SW 1271 (cell line): ENCODE results near the gene ACP5.
"Not testable (repeated sequence)": the region's sequence is repeated elsewhere in the genome, so short reads cannot be mapped to it uniquely, and the experiment has no call there.

Experiments
- DNase-seq, 2 experiments: peaks; one replicate each; lab custom pipeline; 2025; lab: John Stamatoyannopoulos, UW

Gene ACP5

GRCh38 chr19:11577451-11578257, at the start of gene ACP5:
TSS of gene ACP5 (minus strand) at chr19:11577645. CDS start at chr19:11577317, 328 bp downstream.
- no peak for DNase-seq

DNA sequence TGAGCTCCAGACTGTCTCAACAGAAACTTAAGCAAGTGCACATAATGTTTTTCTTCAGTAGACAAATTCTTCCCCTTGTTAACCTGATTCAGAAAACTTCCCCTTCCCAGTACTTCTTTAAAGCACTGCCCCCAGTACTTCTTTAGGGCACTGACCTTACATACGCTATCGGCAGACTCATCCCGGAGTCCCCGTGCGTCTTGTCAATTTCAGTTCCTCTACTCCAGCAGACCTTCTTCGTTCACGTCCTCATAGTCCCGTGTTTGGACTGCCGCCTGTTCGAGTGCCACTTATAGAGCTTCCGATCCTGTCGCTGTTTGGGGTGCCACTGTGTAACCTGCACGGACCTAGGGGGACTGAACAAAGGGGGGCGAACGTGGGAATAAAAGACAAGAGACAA, 48.8 kb upstream of the ACP5 start:
- no peak for DNase-seq

GRCh38 chr19:11624069-11624463, 46.6 kb upstream of the ACP5 start:
- DNase-seq = no peak

DNA sequence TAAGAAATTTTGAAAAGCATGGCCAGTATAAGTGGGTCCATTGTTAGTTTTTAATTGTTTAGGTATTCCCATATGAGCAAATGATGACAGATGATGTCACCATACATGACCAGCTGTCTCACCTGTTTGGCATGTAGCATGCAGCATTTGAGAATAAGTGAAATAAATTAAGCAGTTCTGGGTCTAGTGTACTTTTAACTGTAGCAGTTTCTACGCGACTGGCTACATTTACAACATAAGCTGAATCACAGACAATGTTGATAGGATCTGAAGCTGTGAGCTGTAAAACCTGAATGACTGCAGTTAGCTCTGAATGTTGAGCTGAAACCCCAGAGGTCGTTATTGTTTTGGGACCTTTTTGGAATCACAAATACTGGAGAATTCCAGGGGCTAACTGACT, 45.0 kb upstream of the ACP5 start:
- DNase-seq = not testable (repeated sequence)

- no peak for DNase-seq
Observed at GRCh38 chr19:11620553-11620952, 43.1 kb upstream of the ACP5 start.

DNA sequence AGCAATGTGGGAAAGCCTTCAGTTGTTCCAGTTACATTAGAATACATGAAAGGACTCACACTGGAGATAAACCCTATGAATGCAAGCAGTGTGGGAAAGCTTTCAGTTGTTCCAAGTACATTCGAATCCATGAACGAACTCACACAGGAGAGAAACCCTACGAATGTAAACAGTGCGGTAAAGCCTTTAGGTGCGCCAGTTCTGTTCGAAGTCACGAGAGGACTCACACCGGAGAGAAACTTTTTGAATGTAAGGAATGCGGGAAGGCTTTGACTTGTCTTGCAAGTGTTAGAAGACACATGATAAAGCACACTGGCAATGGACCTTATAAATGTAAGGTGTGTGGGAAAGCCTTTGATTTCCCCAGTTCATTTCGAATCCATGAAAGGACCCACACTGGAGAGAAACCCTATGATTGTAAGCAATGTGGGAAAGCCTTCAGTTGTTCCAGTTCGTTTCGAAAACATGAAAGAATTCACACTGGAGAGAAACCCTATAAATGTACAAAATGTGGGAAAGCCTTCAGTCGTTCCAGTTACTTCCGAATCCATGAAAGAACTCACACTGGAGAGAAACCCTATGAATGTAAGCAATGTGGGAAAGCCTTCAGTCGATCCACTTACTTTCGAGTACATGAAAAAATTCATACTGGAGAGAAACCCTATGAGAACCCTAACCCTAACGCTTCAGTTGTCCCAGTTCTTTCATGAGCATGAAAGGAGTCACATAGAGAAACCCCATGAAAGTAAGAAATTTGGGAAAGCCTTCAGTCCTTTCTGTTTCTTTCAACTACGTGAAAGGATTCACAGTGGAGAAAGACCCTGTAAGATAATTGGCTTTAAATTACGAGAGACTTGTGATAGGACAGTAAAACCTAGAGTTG, 40.0 kb upstream of the ACP5 start:
- no peak for DNase-seq

GRCh38 chr19:11612816-11613511, 35.5 kb upstream of the ACP5 start:
- no peak for DNase-seq

DNA sequence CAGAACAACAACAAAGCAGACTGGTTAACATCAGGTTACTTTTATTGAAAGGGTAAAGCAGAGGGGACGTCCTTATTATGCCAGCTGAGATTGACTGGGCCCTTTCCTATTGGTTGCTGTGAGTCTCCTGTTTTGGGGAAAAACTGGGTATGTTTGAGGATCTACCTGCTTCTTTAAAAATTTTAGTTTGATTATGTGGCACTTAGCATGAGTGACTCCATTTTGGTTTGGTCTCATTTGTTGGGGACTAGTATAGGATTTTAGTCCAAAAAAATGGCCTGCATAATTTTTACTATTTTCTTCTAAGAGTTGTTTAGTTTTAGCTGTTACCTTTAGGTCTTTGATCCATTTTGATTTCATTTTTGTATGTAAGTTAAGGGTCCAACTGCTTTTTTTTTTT, 34.3 kb upstream of the ACP5 start:
- no peak for DNase-seq

DNA sequence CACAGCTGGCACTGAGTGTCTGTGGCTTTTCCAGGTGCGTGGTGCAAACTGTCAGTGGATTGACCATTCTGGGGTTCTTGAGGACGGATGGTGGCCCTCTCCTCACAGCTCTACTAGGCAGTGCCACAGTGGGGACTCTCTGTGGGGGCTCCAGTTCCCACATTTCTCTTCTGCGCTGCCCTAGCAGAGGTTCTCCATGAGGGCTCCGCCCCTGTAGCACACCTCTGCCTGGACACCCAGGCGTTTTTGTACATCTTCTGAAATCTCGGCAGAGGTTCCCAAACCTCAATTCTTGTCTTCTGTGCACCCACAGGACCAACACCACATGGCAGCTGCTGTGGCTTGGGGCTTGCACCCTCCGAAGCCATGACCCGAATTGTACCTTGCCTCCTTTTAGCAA, 29.0 kb upstream of the ACP5 start:
- DNase-seq = no peak

- not testable (repeated sequence) for DNase-seq
Observed at GRCh38 chr19:11599704-11600103, 22.3 kb upstream of the ACP5 start.

GRCh38 chr19:11598746-11599145, 21.3 kb upstream of the ACP5 start:
- DNase-seq = no peak

- DNase-seq = no peak
Observed at GRCh38 chr19:11598103-11598483, 20.6 kb upstream of the ACP5 start.

DNA sequence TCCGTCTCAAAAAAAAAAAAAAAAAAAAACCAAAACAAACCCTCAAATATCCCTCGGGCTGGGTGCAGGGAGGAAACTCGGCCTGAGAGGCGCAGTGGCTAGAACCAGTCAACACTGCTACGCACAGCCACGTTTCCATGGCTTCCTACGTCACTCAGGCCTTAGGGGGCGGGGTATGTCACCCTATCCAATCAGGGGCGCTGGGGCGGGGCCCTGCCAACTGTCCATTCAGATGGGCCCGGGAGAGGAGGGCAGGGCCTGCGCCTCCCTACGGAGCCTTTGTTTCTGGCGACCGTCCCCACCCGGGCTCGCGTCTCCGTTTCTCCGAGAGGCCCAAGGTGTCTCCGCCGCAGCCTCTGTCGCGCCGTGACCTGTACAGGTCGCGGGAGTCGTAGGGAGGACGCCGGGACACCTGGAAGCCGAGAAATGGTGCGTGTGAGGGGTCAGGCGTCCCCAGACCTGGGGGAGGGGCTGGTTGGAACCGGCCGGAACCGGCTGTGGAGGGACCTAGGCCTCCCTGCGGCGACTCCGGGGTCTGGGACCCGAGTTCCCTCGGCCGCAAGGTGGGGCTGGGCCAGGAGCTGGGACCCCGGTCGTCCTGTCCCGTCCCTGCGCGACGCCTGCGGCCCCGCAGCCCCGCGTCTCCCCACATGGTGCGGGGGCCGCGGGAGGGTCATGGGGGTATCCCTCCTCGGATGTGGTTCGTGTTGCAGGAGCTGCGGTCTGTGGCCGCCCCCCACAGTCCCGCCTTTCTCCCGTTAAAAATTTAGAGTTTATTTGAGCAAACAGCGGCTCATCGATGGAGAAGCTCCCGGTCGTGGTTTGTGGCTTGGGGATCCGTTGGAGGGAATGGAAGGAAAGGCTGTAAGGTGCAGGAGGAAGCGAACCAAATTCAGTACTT, 20.0 kb upstream of the ACP5 start, which contains the start of gene ZNF627:
Gene ZNF627, plus strand, starts transcription at position 282 of the 901 bp plus-strand sequence. Its CDS starts 145 bp downstream, at position 427.
- peak; percentile 95 to 98 for DNase-seq

DNA sequence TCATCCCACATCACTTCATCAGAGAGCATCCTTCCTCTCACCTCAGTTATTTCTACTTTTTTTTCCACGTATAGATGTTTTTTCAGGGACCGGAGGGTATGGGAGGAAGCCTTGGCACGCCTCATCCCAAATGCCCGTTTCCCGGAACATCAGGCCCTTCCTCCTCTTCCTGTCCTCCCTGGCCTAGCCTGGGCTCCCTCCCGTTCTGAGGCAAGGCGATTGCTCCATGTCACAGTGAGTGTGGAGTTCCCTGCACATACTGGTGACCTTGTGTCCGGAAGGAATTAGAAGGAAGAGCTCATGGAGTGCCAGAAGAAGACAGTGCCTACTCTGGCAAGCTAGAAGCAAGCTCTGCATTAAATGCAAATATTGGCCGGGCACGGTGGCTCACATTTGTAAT, 18.7 kb upstream of the ACP5 start:
- DNase-seq = no peak

- no peak for DNase-seq
Observed at GRCh38 chr19:11594084-11594483, 16.6 kb upstream of the ACP5 start.

GRCh38 chr19:11587975-11588631, 10.7 kb upstream of the ACP5 start:
- DNase-seq = no peak

- peak in 1 of 2 experiments; percentile 82 for DNase-seq
Observed at GRCh38 chr19:11587302-11587974, 10.0 kb upstream of the ACP5 start.

GRCh38 chr19:11586331-11586730, 8.9 kb upstream of the ACP5 start:
- no peak for DNase-seq

- no peak for DNase-seq
Observed at GRCh38 chr19:11581740-11582139, 4.3 kb upstream of the ACP5 start.

DNA sequence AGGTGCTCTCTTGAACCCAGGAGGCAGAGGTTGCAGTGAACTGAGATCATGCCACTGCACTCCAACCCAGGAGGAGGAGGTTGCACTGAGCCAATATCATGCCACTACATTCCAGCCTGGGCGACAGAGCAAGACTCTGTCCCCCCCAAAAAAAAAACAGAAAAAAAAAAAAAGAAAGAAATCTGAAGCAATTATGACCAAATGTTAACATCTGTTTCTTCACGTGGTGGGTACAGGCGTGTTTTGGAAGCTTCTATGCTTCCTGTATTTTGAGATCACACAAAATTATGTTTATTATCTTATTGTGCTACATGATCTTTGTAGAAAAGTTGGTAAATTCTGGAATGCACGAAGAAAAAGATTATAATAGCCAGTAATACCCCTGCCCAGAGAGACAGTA, 2.7 kb upstream of the ACP5 start:
- DNase-seq = no peak
